Measurements from ENCODE around the gene CRKL.
"Not testable (repeated sequence)": the region's sequence is repeated elsewhere in the genome, so short reads cannot be mapped to it uniquely, and the experiment has no call there.

CRKL gene

GRCh38 chr22:20930004-20930403, 12.8 kb downstream of the CRKL start:
- intact Hi-C loops (cut with DNase I), result no loop called here
- DNase-seq, result no peak

GRCh38 chr22:20930435-20930834, 13.2 kb downstream of the CRKL start:
- intact Hi-C loops (cut with DNase I), result not testable (repeated sequence)
- DNase-seq, result peak in 1 of 10 donors; percentile 55

- intact Hi-C loops (cut with DNase I), result no loop called here
Measured at GRCh38 chr22:20931126-20931654, 14.0 kb downstream of the CRKL start.

GRCh38 chr22:20933910-20934309, 16.7 kb downstream of the CRKL start:
- intact Hi-C loops (cut with DNase I), result no loop called here
- DNase-seq, result peak in 1 of 10 donors; percentile 5

More at GRCh38 chr22:20931126-20931654, 14.0 kb downstream of the CRKL start:
- DNase-seq, result peak in 1 of 10 donors; percentile 10

GRCh38 chr22:20935049-20935448, 17.8 kb downstream of the CRKL start:
- intact Hi-C loops (cut with DNase I), result not testable (repeated sequence)
- peak in 1 of 10 donors; percentile 22 for DNase-seq

- peak in 1 of 10 donors; percentile 25 for DNase-seq
- intact Hi-C loops (cut with DNase I), result not testable (repeated sequence)
Measured at GRCh38 chr22:20935780-20936539, 18.8 kb downstream of the CRKL start.

DNA sequence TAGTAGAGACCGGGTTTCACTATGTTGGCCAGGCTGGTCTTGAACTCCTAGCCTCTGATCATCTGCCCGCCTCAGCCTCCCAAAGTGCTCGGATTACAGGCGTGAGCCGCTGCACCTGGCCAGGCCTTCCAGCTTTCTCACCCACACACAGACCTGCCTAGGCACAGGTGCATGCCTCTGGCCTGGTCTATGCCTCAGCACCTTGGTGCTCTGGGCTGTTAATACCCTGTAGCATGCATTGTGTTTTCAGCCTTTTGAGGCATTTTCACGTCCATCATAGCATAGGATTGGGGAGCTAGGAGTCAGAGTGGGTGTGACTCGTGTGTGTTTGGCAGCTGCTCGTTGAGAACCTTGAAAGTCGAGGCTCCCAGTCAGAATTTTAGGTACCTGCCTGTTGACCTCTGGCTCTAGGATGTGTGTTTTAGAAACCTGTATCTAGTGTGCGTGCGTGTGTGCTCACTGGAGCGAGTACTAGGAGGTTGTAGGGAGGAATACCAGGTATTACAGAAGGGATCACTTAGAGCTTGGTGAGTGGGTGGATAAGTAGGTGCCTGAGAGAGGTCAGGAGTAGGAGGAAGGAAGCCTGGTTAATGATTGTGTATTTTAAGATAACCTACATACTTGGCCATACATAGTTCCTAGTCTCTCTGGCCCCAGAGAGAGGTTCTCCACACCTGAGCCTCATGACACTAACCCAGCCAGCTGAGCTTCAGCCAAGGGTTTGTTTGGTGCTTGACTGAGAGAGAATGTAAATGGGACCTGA, 20.0 kb downstream of the CRKL start:
- intact Hi-C loops (cut with DNase I), result no loop called here
- peak in 1 of 10 donors; percentile 54 for DNase-seq

DNA sequence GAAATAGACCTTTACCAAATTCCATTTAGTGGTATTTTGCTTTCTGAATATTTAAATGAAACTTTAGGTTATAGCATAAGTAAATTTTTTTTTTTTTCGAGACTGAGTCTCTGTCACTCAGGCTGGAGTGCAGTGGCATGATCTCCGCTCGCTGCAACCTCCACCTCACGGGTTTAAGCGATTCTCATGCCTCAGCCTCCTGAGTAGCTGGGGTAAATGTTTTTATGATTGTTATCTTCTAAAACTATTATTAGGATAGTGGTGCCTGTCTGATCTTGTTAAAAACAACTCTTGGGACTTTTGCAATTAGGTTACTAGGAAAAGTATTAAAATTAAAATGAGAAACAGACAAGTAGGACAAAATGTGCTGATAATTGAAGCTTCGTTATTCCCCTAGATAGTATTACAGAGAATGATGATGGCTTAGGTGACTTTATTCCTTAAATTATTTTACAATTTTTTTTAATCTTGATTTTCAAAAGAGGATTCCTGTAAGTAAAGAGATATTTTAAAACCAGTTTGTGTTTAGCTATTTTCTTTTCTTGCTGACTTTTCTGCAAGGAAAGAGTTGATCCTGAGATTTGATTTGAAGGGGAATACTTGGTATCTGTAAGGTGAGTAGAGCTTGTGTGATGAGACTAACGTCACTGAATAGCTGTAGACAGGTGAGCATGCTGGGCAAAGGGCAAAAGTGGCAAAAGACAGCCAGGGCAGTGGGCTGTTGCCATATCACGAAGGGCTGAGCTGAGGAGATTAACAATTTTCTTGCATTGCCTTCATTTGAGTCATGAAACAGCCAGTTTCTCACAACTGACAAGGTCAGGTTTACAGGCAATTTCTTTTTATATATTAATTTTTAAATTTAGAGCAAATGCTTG, 20.8 kb downstream of the CRKL start:
- intact Hi-C loops (cut with DNase I), result no loop called here
- DNase-seq, result peak in 1 of 10 donors; percentile 22

- intact Hi-C loops (cut with DNase I), result loop anchor here (10.0 kb wide), 1 partner anchor 55 kb away; no protein-coding TSS in a partner anchor
Measured at GRCh38 chr22:20939457-20940185, 22.4 kb downstream of the CRKL start.

DNA sequence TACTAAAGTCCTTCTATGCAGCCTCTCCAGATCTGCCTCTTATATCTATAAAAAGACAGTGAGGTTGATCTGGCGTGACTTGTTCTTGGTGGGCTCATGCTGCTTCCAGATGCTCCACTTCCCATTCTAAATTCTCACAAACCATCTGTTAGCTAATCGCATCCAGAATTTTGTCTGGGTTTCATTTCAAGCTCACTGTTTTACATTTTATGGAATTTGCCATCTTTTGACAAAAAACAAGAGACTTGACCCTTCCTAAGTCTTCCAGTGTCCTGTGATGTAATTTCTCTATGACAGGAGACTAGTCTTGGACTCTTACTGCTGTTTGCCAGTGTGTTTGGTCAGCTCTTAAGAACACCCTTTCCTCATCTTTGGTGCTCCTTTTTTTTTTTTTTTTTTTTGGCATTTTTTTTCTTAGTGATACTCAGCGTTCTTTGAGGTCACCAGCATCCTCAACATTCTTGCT, 23.0 kb downstream of the CRKL start:
- no peak for DNase-seq
- intact Hi-C loops (cut with DNase I), result loop anchor here (10.0 kb wide), 1 partner anchor 55 kb away; no protein-coding TSS in a partner anchor

More at GRCh38 chr22:20939457-20940185, 22.4 kb downstream of the CRKL start:
- peak in 1 of 10 donors; percentile 79 for DNase-seq

DNA sequence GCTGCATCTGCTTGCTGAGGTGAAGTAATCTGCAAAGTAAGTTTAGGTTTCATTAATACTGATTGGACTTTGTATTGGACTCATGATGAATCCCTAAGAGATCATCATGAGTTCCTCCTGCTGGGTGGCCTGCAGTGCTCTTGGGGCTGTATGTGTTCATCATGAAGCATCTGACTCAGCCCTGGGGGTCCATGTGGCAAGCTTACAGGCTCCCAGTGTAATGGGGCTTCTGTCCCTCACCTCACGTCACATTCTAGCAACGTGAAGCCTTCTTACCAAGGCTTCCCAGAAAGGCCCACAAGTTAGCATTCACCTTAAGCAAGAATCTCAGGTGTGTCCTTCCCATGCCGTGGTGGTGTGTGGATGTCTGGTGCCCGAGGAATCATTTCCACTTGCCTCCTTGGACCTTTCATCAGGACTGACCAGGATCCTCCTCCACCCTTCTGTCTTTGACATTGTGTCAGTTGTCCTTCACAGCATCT, 23.7 kb downstream of the CRKL start:
- peak in 1 of 10 donors; percentile 55 for DNase-seq
- intact Hi-C loops (cut with DNase I), result loop anchor here (10.0 kb wide), 1 partner anchor 56 kb away; no protein-coding TSS in a partner anchor

- DNase-seq, result peak in 1 of 10 donors; percentile 10
- intact Hi-C loops (cut with DNase I), result loop anchor here (10.0 kb wide), 1 partner anchor 58 kb away; no protein-coding TSS in a partner anchor
Measured at GRCh38 chr22:20942203-20942902, 25.1 kb downstream of the CRKL start.

- DNase-seq, result peak in 1 of 10 donors; percentile 14
- intact Hi-C loops (cut with DNase I), result loop anchor here (10.0 kb wide), 1 partner anchor 59 kb away; no protein-coding TSS in a partner anchor
Measured at GRCh38 chr22:20943104-20943933, 26.1 kb downstream of the CRKL start.

DNA sequence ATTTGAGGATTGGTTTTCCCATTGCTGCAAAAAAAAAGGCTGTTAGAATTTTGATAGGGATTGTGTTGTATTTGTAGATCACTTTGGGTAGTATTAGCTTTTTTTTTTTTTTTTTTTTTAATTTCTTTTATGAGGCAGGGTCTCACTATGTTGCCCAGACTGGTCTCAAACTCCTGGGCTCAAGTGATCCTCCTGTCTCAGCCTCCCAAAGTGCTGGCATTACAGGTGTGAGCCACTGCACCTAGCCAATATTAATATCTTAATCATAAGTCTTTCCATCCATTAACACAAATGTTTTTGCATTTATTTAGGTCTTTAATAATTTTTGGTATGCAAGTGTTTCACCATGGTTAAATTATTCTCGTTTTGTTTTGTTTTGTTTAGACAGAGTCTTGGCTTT, 26.8 kb downstream of the CRKL start:
- intact Hi-C loops (cut with DNase I), result loop anchor here (10.0 kb wide), 1 partner anchor 59 kb away; no protein-coding TSS in a partner anchor

DNA sequence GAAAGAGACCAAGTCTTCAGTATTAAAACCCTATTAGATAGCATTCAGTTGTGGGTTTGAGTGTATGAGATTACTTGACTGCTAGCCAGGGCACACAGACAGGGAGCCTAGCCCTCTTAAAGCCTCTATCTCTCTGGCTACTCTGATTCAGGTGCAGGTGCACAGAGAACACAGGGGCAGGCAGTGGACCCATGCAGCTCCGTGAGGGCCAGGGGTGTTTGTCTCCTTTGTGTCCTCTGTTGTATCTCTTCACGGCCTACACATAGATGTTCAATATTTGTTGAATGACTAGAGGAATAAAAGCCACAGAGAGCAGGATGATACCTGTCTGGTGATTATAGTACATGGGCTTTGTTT, 28.3 kb downstream of the CRKL start:
- DNase-seq, result peak in 2 of 10 donors; percentile 10 to 69

More for the DNA sequence above, 26.8 kb downstream of the CRKL start:
- DNase-seq, result no peak

GRCh38 chr22:20946080-20946986, 29.1 kb downstream of the CRKL start:
- intact Hi-C loops (cut with DNase I), result loop anchor here (10.0 kb wide), 1 partner anchor 62 kb away; no protein-coding TSS in a partner anchor
- peak in 2 of 10 donors; percentile 18 to 25 for DNase-seq

More for the DNA sequence above, 28.3 kb downstream of the CRKL start:
- intact Hi-C loops (cut with DNase I), result loop anchor here (10.0 kb wide), 1 partner anchor 61 kb away; no protein-coding TSS in a partner anchor
